ENCODE data around the gene G2E3.

DNA sequence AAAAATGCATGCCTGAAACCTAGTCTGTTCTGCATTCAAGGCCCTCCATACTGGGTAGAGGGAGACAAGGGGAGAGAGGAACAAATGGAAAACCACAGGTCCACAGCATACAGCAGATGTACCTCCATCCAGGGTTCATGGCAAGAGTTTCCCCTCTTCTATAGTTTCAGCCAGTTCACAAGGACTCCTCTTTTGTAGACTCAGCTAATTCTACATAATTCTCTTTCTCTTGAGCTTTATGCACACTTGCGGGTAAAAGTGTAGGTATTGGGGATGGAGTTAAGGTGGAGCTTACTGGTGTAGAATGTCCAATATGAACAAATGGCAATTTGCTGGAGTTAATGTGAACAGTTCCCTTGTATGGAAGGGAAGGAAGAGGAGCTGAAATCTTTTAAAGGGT is 23.4 kb downstream of the G2E3 start:
- TF ChIP-seq, protein P1, sequence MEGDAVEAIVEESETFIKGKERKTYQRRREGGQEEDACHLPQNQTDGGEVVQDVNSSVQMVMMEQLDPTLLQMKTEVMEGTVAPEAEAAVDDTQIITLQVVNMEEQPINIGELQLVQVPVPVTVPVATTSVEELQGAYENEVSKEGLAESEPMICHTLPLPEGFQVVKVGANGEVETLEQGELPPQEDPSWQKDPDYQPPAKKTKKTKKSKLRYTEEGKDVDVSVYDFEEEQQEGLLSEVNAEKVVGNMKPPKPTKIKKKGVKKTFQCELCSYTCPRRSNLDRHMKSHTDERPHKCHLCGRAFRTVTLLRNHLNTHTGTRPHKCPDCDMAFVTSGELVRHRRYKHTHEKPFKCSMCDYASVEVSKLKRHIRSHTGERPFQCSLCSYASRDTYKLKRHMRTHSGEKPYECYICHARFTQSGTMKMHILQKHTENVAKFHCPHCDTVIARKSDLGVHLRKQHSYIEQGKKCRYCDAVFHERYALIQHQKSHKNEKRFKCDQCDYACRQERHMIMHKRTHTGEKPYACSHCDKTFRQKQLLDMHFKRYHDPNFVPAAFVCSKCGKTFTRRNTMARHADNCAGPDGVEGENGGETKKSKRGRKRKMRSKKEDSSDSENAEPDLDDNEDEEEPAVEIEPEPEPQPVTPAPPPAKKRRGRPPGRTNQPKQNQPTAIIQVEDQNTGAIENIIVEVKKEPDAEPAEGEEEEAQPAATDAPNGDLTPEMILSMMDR (conservative IDR thresholded peaks at IDR 0.05; ENCODE audit: low read depth, low read length), result no peak
- no peak for TF ChIP-seq POLR2A (IDR thresholded peaks at IDR 0.05; ENCODE audit: low read depth, low read length)
- no peak for TF ChIP-seq MAFK (IDR thresholded peaks at IDR 0.05; ENCODE audit: low read depth, low read length)
- TF ChIP-seq, protein P2, sequence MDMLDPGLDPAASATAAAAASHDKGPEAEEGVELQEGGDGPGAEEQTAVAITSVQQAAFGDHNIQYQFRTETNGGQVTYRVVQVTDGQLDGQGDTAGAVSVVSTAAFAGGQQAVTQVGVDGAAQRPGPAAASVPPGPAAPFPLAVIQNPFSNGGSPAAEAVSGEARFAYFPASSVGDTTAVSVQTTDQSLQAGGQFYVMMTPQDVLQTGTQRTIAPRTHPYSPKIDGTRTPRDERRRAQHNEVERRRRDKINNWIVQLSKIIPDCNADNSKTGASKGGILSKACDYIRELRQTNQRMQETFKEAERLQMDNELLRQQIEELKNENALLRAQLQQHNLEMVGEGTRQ (IDR thresholded peaks at IDR 0.05; ENCODE audit: low read depth, low read length), result no peak
- TF ChIP-seq FOS (IDR thresholded peaks at IDR 0.05; ENCODE audit: low read depth, low read length), result no peak
- TF ChIP-seq MXI1 (IDR thresholded peaks at IDR 0.05; ENCODE audit: borderline replicate concordance, low read depth, low read length), result no peak
- TF ChIP-seq MAZ (IDR thresholded peaks at IDR 0.05; ENCODE audit: borderline replicate concordance, low read depth, low read length), result no peak
- TF ChIP-seq RAD21 (IDR thresholded peaks at IDR 0.05; ENCODE audit: low read length), result no peak
- TF ChIP-seq SMC3 (IDR thresholded peaks at IDR 0.05; ENCODE audit: low read depth, low read length), result no peak
- no peak for TF ChIP-seq RFX5 (IDR thresholded peaks at IDR 0.05; ENCODE audit: low read depth, low read length)

All from IMR-90 (cell line).